B cell (primary cell): ENCODE data around the gene SIRT3. TPM values are rescaled to one million over a fixed set of nuclear protein-coding genes. Genes with fewer than 3 reads are reported as not detected.

Experiments
- ATAC-seq: fragments of 200-7000 bp; cut with Tn5 transposase; one replicate; pipeline ENCODE4 v1.10.0; 2021; ENCODE audit warnings: low read depth, mild to moderate bottlenecking, moderate number of reproducible peaks, moderate library complexity
- CTCF ChIA-PET: fragments of 350-600 bp; sonication (Branson Sonifier 250); formaldehyde crosslinking; loops from one replicate; lab custom pipeline; 2021; ENCODE audit warnings: antibody characterized with exemption, inconsistent platforms; lab: Charles Lee
- POLR2A ChIA-PET: fragments of 350-600 bp; sonication (Branson Sonifier 250); formaldehyde crosslinking; loops from one replicate; lab custom pipeline; 2021; ENCODE audit warnings: antibody characterized with exemption; lab: Charles Lee
- DNase-seq: peaks from one replicate; pipeline ENCODE4 v3.0.0; 2013
- H2AFZ ChIP-seq: 2 replicates; pipeline ENCODE4 v1.6.1; 2012; ENCODE audit warnings: mild to moderate bottlenecking, low read depth, low read length; ENCODE audit not compliant: insufficient read depth, poor library complexity, severe bottlenecking
- H3K27ac ChIP-seq, 2 donors: 1 replicate in 1 of 2; 2 replicates in 1 of 2; pipeline ENCODE4 v1.5.1; 2012 to 2013; ENCODE audit warnings: low read length in 2 of 2, mild to moderate bottlenecking in 2 of 2, moderate library complexity in 1 of 2
- H3K27me3 ChIP-seq, 4 experiments: fragments of 200-600 bp in 1 of 4; sonication (generic) in 1 of 4; replicated peaks in 1 of 4; 1 replicate in 2 of 4; 2 replicates in 2 of 4; pipeline versions ENCODE4 v1.6.1 to v1.7.0; 2013 to 2016; ENCODE audit warnings: low read length in 3 of 4, mild to moderate bottlenecking in 2 of 4, mixed read lengths in 1 of 4, moderate library complexity in 1 of 4; ENCODE audit not compliant: insufficient read depth in 4 of 4, control insufficient read depth in 3 of 4; ENCODE audit errors: control extremely low read depth in 1 of 4
- H3K36me3 ChIP-seq, 2 experiments: replicated peaks in 1 of 2; 1 replicate in 1 of 2; 2 replicates in 1 of 2; pipeline versions ENCODE4 v1.6.1 to v1.7.1; 2013; ENCODE audit warnings: low read length in 1 of 2; ENCODE audit not compliant: insufficient read depth in 2 of 2, control insufficient read depth in 1 of 2; ENCODE audit errors: control extremely low read depth in 1 of 2, extremely low read depth in 1 of 2
- H3K4me1 ChIP-seq, 2 donors: fragments of 200-600 bp in 1 of 2; sonication (generic) in 1 of 2; 1 replicate in 1 of 2; 2 replicates in 1 of 2; pipeline versions ENCODE4 v1.5.1 to v1.6.1; 2013 to 2017; ENCODE audit warnings: low read length in 2 of 2; ENCODE audit not compliant: control insufficient read depth in 2 of 2, insufficient read depth in 2 of 2
- H3K4me2 ChIP-seq: replicated peaks from 2 replicates; pipeline ENCODE3; 2012; ENCODE audit warnings: mild to moderate bottlenecking, low read depth, low read length; ENCODE audit not compliant: poor library complexity, severe bottlenecking
- H3K4me3 ChIP-seq, 5 experiments: fragments of 200-600 bp in 1 of 5; sonication (generic) in 1 of 5; 1 replicate in 3 of 5; 2 replicates in 2 of 5; pipeline versions ENCODE4 v1.5.1 to v1.7.0; 2011 to 2016; ENCODE audit warnings: low read length in 4 of 5, mild to moderate bottlenecking in 4 of 5, low read depth in 2 of 5, control low read depth in 1 of 5, moderate library complexity in 1 of 5; ENCODE audit not compliant: insufficient read depth in 1 of 5; ENCODE audit errors: control extremely low read depth in 1 of 5, extremely low read depth in 1 of 5
- H3K79me2 ChIP-seq: fragments of 200-600 bp; sonication (generic); one replicate; pipeline ENCODE4 v1.6.0; 2016; ENCODE audit warnings: low read length; ENCODE audit not compliant: control insufficient read depth, insufficient read depth
- H3K9ac ChIP-seq: fragments of 200-600 bp; sonication (generic); 2 replicates; pipeline ENCODE4 v1.6.1; 2017; ENCODE audit warnings: mild to moderate bottlenecking, low read length, moderate library complexity
- H3K9me3 ChIP-seq, 3 donors: one replicate each; pipeline versions ENCODE4 v1.6.1 to v1.7.1; 2013; ENCODE audit warnings: low read length in 2 of 3; ENCODE audit not compliant: control insufficient read depth in 2 of 3, insufficient read depth in 1 of 3; ENCODE audit errors: control extremely low read depth in 1 of 3
- H4K20me1 ChIP-seq: 2 replicates; pipeline ENCODE4 v1.6.0; 2012; ENCODE audit warnings: mild to moderate bottlenecking, low read length; ENCODE audit not compliant: insufficient read depth, control insufficient read depth, poor library complexity, severe bottlenecking
- H3K27ac Mint-ChIP-seq: one replicate; pipeline ENCODE4 v1.8.0; 2021; ENCODE audit warnings: mixed read lengths
- H3K27me3 Mint-ChIP-seq: one replicate; pipeline ENCODE4 v1.8.0; 2021; ENCODE audit warnings: mixed read lengths
- H3K4me1 Mint-ChIP-seq: one replicate; pipeline ENCODE4 v1.8.0; 2021; ENCODE audit warnings: mixed read lengths
- H3K4me3 Mint-ChIP-seq: one replicate; pipeline ENCODE4 v1.8.0; 2021; ENCODE audit warnings: mixed read lengths
- H3K9me3 Mint-ChIP-seq: one replicate; pipeline ENCODE4 v1.8.0; 2022; ENCODE audit warnings: mixed read lengths; ENCODE audit not compliant: insufficient read depth
- EZH2 ChIP-seq: IDR thresholded peaks from 2 replicates; pipeline ENCODE4 v1.6.1; 2012; ENCODE audit warnings: borderline replicate concordance, low read depth, mild to moderate bottlenecking, moderate library complexity, low read length; ENCODE audit not compliant: insufficient read depth, poor library complexity, severe bottlenecking
- WGBS: methylation state at CpG from one replicate; pipeline ENCODE4 v1.1.5; 2013; ENCODE audit warnings: missing lambda C conversion rate; ENCODE audit not compliant: insufficient coverage; 5-methylcytosine and 5-hydroxymethylcytosine counted together
- intact Hi-C: fragments of 100-400 bp; cut with micrococcal nuclease; formaldehyde crosslinking; loops from one replicate; pipeline ENCODE4 v1.10.0; 2022
- polyA plus RNA-seq: library from polyadenylated mRNA; depleted of rRNA; stranded (reverse); fragments of >200 nt; gene quantifications from 2 replicates; pipeline ENCODE4 v1.2.3, GENCODE V29; 2012
- total RNA-seq, 2 donors: library from RNA; stranded (reverse); fragments of 120-200 nt in 1 of 2; gene quantifications; 1 replicate in 1 of 2; 2 replicates in 1 of 2; pipeline versions ENCODE4 v1.2.3 to v1.2.4, GENCODE V29; 2013 to 2022
- TF ChIP-seq, protein P1 (sequence below): fragments of 200-600 bp; IDR thresholded peaks from one replicate; pipeline ENCODE4 v1.8.0; 2022; ENCODE audit warnings: antibody characterized with exemption, mild to moderate bottlenecking

Gene SIRT3
- total and polyA plus RNA-seq, 2 donors (not counting 1 experiment from before 2014, with no cell fraction given), result 22.9 to 27.9 TPM

- Histone ChIP-seq H3K4me2 (peak overlapping the region; percentile 90), H3K27me3 (no peaks in the 10 kb centered on the region), H3K9me3 (no peaks in the 10 kb centered on the region), H4K20me1 (peaks cover 74% of the 10 kb centered on the region), H3K79me2 (peaks cover 59% of the 10 kb centered on the region), H3K9ac (peak overlapping the region; percentile 90), H3K27ac (peak overlapping the region; percentile 22 to 96), H3K36me3 (peaks cover 0 to 60% of the 10 kb centered on the region in 2 experiments), H2AFZ (peak overlapping the region; percentile 69), H3K4me1 (peaks cover 26 to 43% of the 10 kb centered on the region in 2 donors), H3K4me3 (peak overlapping the region; percentile 54 to 89 (median 87))
- CTCF ChIA-PET, result interaction anchor here (1.0 to 4.0 kb wide), 3 partner anchors 26 to 241 kb away, joined by 3 to 33 read pairs (median 4); partner anchors contain the start of genes PSMD13, PTDSS2 and SIRT3
- POLR2A ChIA-PET, result interaction anchor here (1.5 to 3.2 kb wide), 6 partner anchors 27 to 241 kb away, joined by 3 to 25 read pairs (median 8); partner anchors contain the start of genes PSMD13, PTDSS2 and SIRT3
- peak overlapping the region; percentile 98 for H3K4me3 Mint-ChIP-seq
- ATAC-seq, result peak; percentile 1
- intact Hi-C loops, result loop anchor here (1.0 to 5.0 kb wide), 3 partner anchors 239 to 588 kb away; partner anchors contain the start of genes HRAS, LRRC56 and SLC25A22
- TF ChIP-seq, protein P1, sequence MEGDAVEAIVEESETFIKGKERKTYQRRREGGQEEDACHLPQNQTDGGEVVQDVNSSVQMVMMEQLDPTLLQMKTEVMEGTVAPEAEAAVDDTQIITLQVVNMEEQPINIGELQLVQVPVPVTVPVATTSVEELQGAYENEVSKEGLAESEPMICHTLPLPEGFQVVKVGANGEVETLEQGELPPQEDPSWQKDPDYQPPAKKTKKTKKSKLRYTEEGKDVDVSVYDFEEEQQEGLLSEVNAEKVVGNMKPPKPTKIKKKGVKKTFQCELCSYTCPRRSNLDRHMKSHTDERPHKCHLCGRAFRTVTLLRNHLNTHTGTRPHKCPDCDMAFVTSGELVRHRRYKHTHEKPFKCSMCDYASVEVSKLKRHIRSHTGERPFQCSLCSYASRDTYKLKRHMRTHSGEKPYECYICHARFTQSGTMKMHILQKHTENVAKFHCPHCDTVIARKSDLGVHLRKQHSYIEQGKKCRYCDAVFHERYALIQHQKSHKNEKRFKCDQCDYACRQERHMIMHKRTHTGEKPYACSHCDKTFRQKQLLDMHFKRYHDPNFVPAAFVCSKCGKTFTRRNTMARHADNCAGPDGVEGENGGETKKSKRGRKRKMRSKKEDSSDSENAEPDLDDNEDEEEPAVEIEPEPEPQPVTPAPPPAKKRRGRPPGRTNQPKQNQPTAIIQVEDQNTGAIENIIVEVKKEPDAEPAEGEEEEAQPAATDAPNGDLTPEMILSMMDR, result no peak
- no peak for TF ChIP-seq EZH2
- DNase-seq, result no peak
- 4% methylated on average over 26 of the region's 26 CpGs for WGBS
- H3K27me3 Mint-ChIP-seq, result no peaks in the 10 kb centered on the region
- H3K27ac Mint-ChIP-seq, result peak overlapping the region; percentile 100
- peaks cover 44% of the 10 kb centered on the region for H3K4me1 Mint-ChIP-seq
- H3K9me3 Mint-ChIP-seq, result no peaks in the 10 kb centered on the region
Observed at GRCh38 chr11:208917-209260, 27.3 kb downstream of the SIRT3 start.
